ENCODE results near the gene CSF2RB.

DNA sequence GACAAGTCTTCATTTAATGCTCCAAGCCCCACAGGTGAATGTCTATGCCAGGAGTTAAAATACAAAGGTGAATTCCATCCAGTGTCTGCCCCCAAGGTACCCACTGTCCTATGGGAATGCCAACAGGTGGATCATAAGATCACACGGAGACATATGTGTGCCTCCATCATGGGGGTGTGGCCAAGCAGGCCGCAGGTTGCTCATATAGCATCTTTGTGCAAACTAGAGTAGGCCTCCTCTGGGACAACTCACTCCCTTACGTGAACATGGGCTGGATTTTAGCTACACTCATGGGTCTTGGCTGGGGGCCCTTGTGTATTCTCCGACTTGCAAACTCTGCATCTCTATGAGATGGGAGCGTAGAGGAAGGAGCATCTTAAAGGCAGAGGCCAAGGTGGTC is 45.7 kb upstream of the CSF2RB start:
- TF ChIP-seq, protein P1, sequence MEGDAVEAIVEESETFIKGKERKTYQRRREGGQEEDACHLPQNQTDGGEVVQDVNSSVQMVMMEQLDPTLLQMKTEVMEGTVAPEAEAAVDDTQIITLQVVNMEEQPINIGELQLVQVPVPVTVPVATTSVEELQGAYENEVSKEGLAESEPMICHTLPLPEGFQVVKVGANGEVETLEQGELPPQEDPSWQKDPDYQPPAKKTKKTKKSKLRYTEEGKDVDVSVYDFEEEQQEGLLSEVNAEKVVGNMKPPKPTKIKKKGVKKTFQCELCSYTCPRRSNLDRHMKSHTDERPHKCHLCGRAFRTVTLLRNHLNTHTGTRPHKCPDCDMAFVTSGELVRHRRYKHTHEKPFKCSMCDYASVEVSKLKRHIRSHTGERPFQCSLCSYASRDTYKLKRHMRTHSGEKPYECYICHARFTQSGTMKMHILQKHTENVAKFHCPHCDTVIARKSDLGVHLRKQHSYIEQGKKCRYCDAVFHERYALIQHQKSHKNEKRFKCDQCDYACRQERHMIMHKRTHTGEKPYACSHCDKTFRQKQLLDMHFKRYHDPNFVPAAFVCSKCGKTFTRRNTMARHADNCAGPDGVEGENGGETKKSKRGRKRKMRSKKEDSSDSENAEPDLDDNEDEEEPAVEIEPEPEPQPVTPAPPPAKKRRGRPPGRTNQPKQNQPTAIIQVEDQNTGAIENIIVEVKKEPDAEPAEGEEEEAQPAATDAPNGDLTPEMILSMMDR (IDR thresholded peaks at IDR 0.05) = no peak
- TF ChIP-seq POLR2A (IDR thresholded peaks at IDR 0.05) = no peak
